Activated CD4-positive, alpha-beta memory T cell treated with anti-CD3 and anti-CD28 coated beads, Interleukin-2, amount 10 ng/mL, durations not matched to agents 7 days and 5 days (primary cell): ENCODE data around the gene PHYH. TPM values are rescaled to one million over a fixed set of nuclear protein-coding genes. Genes with fewer than 3 reads are reported as not detected.

Experiments used
- CTCF ChIA-PET: fragments of 350-600 bp; sonication (Branson Sonifier 250); formaldehyde crosslinking; loops from one replicate; lab custom pipeline; 2021; ENCODE audit warnings: antibody characterized with exemption, inconsistent platforms; lab: Charles Lee
- POLR2A ChIA-PET: fragments of 350-600 bp; sonication (Branson Sonifier 250); formaldehyde crosslinking; loops from one replicate; lab custom pipeline; 2021; ENCODE audit warnings: antibody characterized with exemption; lab: Charles Lee
- DNase-seq: peaks from one replicate; pipeline ENCODE4 v3.0.0-alpha.2; 2020
- H3K27ac Mint-ChIP-seq: one replicate; pipeline ENCODE4 v1.8.0; 2021; ENCODE audit warnings: mild to moderate bottlenecking, mixed read lengths
- H3K27me3 Mint-ChIP-seq: one replicate; pipeline ENCODE4 v1.8.0; 2021; ENCODE audit warnings: mixed read lengths
- H3K36me3 Mint-ChIP-seq: one replicate; pipeline ENCODE4 v1.8.0; 2021; ENCODE audit warnings: low read depth, mixed read lengths
- H3K4me1 Mint-ChIP-seq: one replicate; pipeline ENCODE4 v1.8.0; 2021; ENCODE audit warnings: mixed read lengths
- H3K4me3 Mint-ChIP-seq: one replicate; pipeline ENCODE4 v1.8.0; 2021; ENCODE audit warnings: mild to moderate bottlenecking, mixed read lengths
- H3K9me3 Mint-ChIP-seq: one replicate; pipeline ENCODE4 v1.8.0; 2021; ENCODE audit warnings: mixed read lengths
- total RNA-seq, 2 experiments: library from RNA; stranded (reverse); gene quantifications; one replicate each; pipeline ENCODE4 v1.2.3, GENCODE V29; 2021

The PHYH gene
- total RNA-seq, 2 experiments from 2014 or later, result 10.9 to 11.2 TPM

DNA sequence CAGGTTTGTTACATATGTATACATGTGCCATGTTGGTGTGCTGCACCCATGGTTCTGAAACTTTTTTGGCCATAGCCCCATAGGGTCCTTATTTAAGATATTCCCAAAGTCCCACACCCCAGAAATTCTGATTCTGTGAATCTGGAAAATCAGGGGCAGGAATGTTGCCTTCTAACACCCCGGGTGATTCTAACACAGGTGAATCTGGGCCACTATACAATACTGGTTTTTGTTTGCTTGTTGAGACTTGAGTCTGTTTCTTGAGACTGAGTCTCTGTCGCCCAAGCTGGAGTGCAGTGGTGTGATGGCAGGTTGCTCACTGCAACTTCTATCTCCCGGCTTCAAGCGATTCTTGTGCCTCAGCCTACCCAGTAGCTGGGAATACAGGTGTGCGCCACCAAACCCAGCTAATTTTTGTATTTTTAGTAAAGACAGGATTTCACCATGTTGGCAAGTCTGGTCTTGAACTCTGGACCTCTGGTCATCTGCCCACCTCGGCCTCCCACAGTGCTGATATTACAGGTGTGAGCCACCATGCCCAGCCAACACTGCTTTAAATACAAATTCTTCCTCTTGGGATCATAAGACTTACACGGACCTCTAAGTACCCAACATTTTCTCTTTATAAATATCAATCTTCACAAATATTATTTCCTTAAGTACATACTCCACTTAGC is 16.9 kb upstream of the PHYH start:
- Mint-ChIP-seq H3K4me1 (no peaks in the 10 kb centered on the region), H3K27me3 (no peaks in the 10 kb centered on the region), H3K36me3 (peaks cover 11% of the 10 kb centered on the region), H3K27ac (no peak overlapping the region), H3K9me3 (no peaks in the 10 kb centered on the region), H3K4me3 (no peak overlapping the region)
- ChIA-PET POLR2A (interaction anchor here (1.2 kb wide), 1 partner anchor 14 kb away, joined by 5 read pairs; no protein-coding TSS in a partner anchor), CTCF (interaction anchor here (1.1 kb wide), 1 partner anchor 14 kb away, joined by 3 read pairs; no protein-coding TSS in a partner anchor)
- no peak for DNase-seq

GRCh38 chr10:13315361-13315760 is 15.5 kb upstream of the PHYH start:
- Mint-ChIP-seq H3K27me3 (no peaks in the 10 kb centered on the region), H3K4me3 (no peak overlapping the region), H3K9me3 (no peaks in the 10 kb centered on the region), H3K27ac (no peak overlapping the region), H3K4me1 (no peaks in the 10 kb centered on the region), H3K36me3 (peaks cover 5% of the 10 kb centered on the region)
- POLR2A ChIA-PET, result interaction anchor here (1.3 kb wide), 1 partner anchor 13 kb away, joined by 4 read pairs; no protein-coding TSS in a partner anchor
- no peak for DNase-seq
- CTCF ChIA-PET, result no interaction called here

DNA sequence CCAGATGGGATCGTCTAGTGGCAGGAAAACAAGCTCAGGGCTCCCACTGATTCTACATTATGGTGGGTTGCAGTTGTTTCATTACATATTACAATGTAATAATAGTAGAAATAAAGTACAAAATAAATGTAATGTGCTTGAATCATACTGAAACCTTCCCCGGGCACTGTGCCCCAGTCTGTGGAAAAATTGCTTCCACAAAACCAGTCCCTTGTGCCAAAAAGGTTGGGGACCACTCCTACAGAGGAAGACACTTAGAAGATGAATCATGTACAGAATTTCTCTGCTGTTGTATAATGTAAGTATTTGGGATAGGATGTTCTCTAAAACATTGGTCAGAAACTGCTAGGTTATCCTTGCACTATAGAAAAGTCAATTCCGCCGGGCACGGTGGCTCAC is 11.3 kb upstream of the PHYH start:
- Mint-ChIP-seq H3K36me3 (no peaks in the 10 kb centered on the region), H3K4me1 (no peaks in the 10 kb centered on the region), H3K4me3 (no peak overlapping the region), H3K27me3 (no peaks in the 10 kb centered on the region), H3K27ac (no peak overlapping the region), H3K9me3 (no peaks in the 10 kb centered on the region)
- CTCF ChIA-PET, result no interaction called here
- DNase-seq, result no peak
- POLR2A ChIA-PET, result no interaction called here

DNA sequence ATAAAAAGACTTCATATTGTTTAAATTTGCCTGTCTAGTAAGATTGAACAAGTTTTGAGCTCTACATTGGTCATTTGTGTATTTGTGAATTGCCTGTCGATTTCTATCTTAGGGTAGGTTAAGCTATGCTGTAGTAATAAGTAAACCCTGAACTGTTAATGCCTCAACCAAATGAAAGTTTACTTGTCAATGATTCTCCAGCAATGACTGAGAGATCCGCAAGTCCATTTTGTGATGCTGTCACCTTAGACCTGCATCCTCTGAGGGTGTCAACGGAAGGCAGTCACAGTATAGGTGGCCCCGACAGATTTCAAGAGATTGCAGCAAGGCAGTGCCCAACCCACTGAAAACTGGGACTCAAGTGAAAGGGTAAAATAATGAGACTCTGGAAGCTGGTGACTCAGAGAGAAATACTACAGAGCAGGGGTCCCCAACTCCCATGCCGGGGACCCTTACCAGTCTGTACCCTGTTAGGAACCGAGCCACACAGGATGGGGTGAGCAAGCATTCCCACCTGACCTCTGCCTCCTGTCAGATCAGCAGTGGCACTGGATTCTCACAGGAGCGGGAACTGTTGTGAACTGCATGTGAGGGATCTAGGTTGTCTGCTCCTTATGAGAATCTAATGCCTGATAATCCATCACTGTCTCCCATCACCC is 10.8 kb upstream of the PHYH start:
- H3K36me3 Mint-ChIP-seq, result no peaks in the 10 kb centered on the region
- H3K4me3 Mint-ChIP-seq, result no peak overlapping the region
- no peaks in the 10 kb centered on the region for H3K9me3 Mint-ChIP-seq
- DNase-seq, result no peak
- no peaks in the 10 kb centered on the region for H3K27me3 Mint-ChIP-seq
- ChIA-PET POLR2A (no interaction called here), CTCF (no interaction called here)
- no peak overlapping the region for H3K27ac Mint-ChIP-seq
- no peaks in the 10 kb centered on the region for H3K4me1 Mint-ChIP-seq

DNA sequence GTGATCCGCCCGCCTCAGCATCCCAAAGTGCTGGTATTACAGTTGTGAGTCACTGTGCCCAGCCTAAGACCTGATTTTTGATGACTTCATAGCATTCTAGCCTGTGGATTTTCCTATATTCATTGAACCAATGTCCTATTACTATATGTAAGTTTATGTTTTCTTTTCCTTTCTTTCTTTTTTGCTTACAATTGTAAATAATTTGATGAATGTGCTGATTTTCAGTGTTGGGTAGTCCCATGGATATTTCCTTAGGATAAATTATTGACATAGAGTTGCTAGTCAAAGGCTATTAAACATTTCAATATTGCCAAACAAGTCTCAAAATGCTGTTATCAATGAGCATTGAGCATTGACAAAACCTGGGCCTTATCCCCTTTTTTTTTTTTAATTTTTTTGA is 9.9 kb upstream of the PHYH start:
- Mint-ChIP-seq H3K4me1 (no peaks in the 10 kb centered on the region), H3K27ac (no peak overlapping the region), H3K9me3 (no peaks in the 10 kb centered on the region), H3K36me3 (no peaks in the 10 kb centered on the region), H3K27me3 (no peaks in the 10 kb centered on the region), H3K4me3 (no peak overlapping the region)
- ChIA-PET CTCF (no interaction called here), POLR2A (no interaction called here)
- DNase-seq, result no peak

- CTCF ChIA-PET, result no interaction called here
These were observed 8.2 kb upstream of the PHYH start for GRCh38 chr10:13308096-13308495.

GRCh38 chr10:13306103-13306502 is 6.2 kb upstream of the PHYH start:
- H3K27me3 Mint-ChIP-seq, result no peaks in the 10 kb centered on the region
- no peak overlapping the region for H3K4me3 Mint-ChIP-seq
- CTCF ChIA-PET, result interaction anchor here (1.5 kb wide), 1 partner anchor 145 kb away, joined by 3 read pairs; the partner anchor contains the start of gene MCM10
- H3K9me3 Mint-ChIP-seq, result no peaks in the 10 kb centered on the region
- no peak for DNase-seq
- H3K36me3 Mint-ChIP-seq, result no peaks in the 10 kb centered on the region
- H3K4me1 Mint-ChIP-seq, result peaks cover 12% of the 10 kb centered on the region
- no peak overlapping the region for H3K27ac Mint-ChIP-seq
- POLR2A ChIA-PET, result no interaction called here

More at GRCh38 chr10:13308096-13308495, 8.2 kb upstream of the PHYH start:
- Mint-ChIP-seq H3K4me3 (no peak overlapping the region), H3K27me3 (no peaks in the 10 kb centered on the region), H3K9me3 (no peaks in the 10 kb centered on the region), H3K36me3 (no peaks in the 10 kb centered on the region), H3K27ac (no peak overlapping the region), H3K4me1 (no peaks in the 10 kb centered on the region)
- POLR2A ChIA-PET, result no interaction called here
- no peak for DNase-seq

DNA sequence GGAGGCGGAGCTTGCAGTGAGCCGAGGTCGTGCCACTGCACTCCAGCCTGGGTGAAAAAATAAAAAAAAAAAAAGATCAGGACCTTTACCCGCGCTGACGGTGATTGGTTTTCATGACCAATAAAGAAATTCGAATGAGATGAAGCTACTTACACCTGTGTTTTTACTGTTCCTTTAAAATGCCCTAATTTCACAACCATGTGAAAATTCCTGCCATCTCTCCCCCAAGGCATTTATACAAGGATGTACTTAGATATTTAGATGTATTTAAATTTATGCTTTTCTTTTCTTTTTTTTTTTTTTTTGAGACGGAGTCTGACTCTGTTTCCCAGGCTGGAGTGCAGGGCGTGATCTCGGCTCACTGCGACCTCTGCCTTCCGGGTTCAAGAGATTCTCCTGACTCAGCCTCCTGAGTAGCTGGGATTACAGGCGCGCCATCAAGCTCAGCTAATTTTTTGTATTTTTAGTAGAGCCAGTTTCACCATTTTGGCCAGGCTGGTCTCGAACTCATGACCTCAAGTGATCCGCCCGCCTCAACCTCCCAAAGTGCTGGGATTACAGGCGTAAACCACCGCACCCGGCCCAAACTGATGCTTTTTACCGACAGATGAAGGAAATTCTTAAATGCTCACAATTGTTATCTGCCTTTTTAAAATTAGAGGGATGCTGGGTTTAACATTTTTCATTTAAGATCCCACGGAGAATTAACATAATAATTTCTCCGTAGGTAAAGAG is 3.1 kb upstream of the PHYH start:
- DNase-seq, result no peak
- peaks cover 26% of the 10 kb centered on the region for H3K4me1 Mint-ChIP-seq
- peak overlapping the region; percentile 99 for H3K27ac Mint-ChIP-seq
- ChIA-PET CTCF (interaction anchor here (0.6 to 3.6 kb wide), 32 partner anchors 10 to 204 kb away, joined by 3 to 46 read pairs (median 6); partner anchors contain the start of genes MCM10 and OPTN), POLR2A (interaction anchor here (0.7 to 3.8 kb wide), 26 partner anchors 13 to 882 kb away, joined by 3 to 45 read pairs (median 5); partner anchors contain the start of genes MCM10 and OPTN)
- peak overlapping the region; percentile 79 for H3K4me3 Mint-ChIP-seq
- no peaks in the 10 kb centered on the region for H3K9me3 Mint-ChIP-seq
- H3K27me3 Mint-ChIP-seq, result no peaks in the 10 kb centered on the region
- no peaks in the 10 kb centered on the region for H3K36me3 Mint-ChIP-seq

DNA sequence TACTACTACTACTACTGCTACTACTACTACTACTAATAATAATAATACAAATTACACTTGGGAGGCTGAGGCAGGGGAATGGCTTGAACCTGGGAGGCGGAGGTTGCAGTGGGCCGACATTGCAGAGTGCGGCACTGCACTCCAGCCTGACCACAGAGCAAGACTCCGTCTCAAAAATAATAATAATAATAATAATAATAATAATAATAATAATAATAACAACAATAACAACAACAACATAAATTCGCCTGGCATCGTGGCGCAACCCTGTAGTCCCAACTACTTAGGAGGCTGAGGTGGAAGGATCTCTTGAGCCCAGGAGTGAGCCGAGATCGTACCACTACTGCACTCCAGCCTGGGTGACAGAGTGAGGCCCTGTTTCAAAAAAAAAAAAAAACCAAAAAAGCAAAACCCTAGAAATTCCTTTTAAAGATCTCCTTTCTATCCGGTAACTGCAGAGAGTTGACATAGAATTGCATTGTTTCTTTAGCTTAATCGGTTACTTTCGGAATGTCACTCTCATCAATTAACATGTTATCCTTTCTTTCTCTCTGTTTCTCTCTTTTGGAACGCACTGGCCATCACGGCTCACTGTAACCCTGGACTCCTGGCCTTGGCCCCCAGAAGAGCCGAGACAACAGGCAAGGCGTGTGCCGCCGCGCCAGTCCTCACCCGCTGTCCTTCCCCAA is 972 bp downstream of the PHYH start:
- H3K4me3 Mint-ChIP-seq, result peak overlapping the region; percentile 64
- DNase-seq, result no peak
- peaks cover 26% of the 10 kb centered on the region for H3K4me1 Mint-ChIP-seq
- ChIA-PET POLR2A (interaction anchor here (1.8 to 3.4 kb wide), 3 partner anchors 12 to 137 kb away, joined by 6 to 38 read pairs (median 10); partner anchors contain the start of genes MCM10 and SEPHS1), CTCF (interaction anchor here (1.7 kb wide), 1 partner anchor 137 kb away, joined by 7 read pairs; the partner anchor contains the start of gene MCM10)
- no peaks in the 10 kb centered on the region for H3K9me3 Mint-ChIP-seq
- no peaks in the 10 kb centered on the region for H3K27me3 Mint-ChIP-seq
- H3K36me3 Mint-ChIP-seq, result no peaks in the 10 kb centered on the region
- peak overlapping the region; percentile 40 for H3K27ac Mint-ChIP-seq

GRCh38 chr10:13296476-13296875 is 3.4 kb downstream of the PHYH start:
- no peaks in the 10 kb centered on the region for H3K36me3 Mint-ChIP-seq
- no peaks in the 10 kb centered on the region for H3K9me3 Mint-ChIP-seq
- POLR2A ChIA-PET, result no interaction called here
- no peak overlapping the region for H3K27ac Mint-ChIP-seq
- H3K4me3 Mint-ChIP-seq, result no peak overlapping the region
- no peak for DNase-seq
- peaks cover 17% of the 10 kb centered on the region for H3K4me1 Mint-ChIP-seq
- no peaks in the 10 kb centered on the region for H3K27me3 Mint-ChIP-seq
- CTCF ChIA-PET, result no interaction called here

DNA sequence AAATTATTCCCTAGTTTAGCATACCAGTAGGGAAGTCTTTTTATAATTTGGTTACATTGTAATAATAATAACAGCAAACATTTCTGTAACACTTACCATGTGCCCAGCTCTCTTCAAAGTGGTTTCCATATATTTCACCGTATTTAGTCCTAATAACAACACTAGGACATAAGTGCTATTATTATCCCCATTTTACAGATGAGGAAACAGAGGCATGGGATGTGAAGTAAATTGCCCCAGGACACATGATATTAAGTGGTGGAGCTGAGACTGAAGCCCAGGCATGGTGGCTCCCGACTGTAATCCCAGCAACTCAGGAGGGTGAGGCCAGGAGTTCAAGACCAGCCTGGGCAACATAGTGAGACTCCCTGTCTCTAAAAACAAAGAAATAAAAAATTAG is 5.1 kb downstream of the PHYH start:
- Mint-ChIP-seq H3K4me1 (peaks cover 5% of the 10 kb centered on the region), H3K36me3 (no peaks in the 10 kb centered on the region), H3K27me3 (no peaks in the 10 kb centered on the region), H3K9me3 (no peaks in the 10 kb centered on the region), H3K27ac (no peak overlapping the region), H3K4me3 (no peak overlapping the region)
- CTCF ChIA-PET, result no interaction called here
- no peak for DNase-seq
- POLR2A ChIA-PET, result no interaction called here
